ENCODE measurements around the gene ZNF592.
"Not testable (repeated sequence)": the region's sequence is repeated elsewhere in the genome, so short reads cannot be mapped to it uniquely, and the experiment has no call there.

The ZNF592 gene

GRCh38 chr15:84748274-84749110 lies at the start of gene ZNF592:
Gene ZNF592 (plus strand): TSS chr15:84748592. CDS start chr15:84782676, 34,084 bp downstream.
- no peak for DNase-seq

GRCh38 chr15:84699538-84700191 lies 48.7 kb upstream of the ZNF592 start:
- no peak for DNase-seq

- DNase-seq = no peak
Measured at GRCh38 chr15:84702961-84703482, 45.4 kb upstream of the ZNF592 start.

- no peak for DNase-seq
Measured at GRCh38 chr15:84703808-84704207, 44.6 kb upstream of the ZNF592 start.

GRCh38 chr15:84714372-84714771 lies 34.0 kb upstream of the ZNF592 start:
- no peak for DNase-seq

- DNase-seq = no peak
Measured at GRCh38 chr15:84714821-84715220, 33.6 kb upstream of the ZNF592 start.

- DNase-seq = no peak
Measured at GRCh38 chr15:84715441-84716035, 32.9 kb upstream of the ZNF592 start.

- peak; percentile 73 for DNase-seq
Measured at GRCh38 chr15:84716036-84716732, 32.2 kb upstream of the ZNF592 start, which contains the start of gene SEC11A. Gene SEC11A (minus strand): TSS chr15:84716139. CDS start chr15:84716075, 64 bp downstream.

- no peak for DNase-seq
Measured at GRCh38 chr15:84721371-84721770, 27.0 kb upstream of the ZNF592 start.

- DNase-seq = no peak
Measured at GRCh38 chr15:84722628-84723027, 25.8 kb upstream of the ZNF592 start.

- DNase-seq = no peak
Measured at GRCh38 chr15:84725001-84725491, 23.3 kb upstream of the ZNF592 start.

GRCh38 chr15:84727429-84727828 lies 21.0 kb upstream of the ZNF592 start:
- no peak for DNase-seq

- DNase-seq = no peak
Measured at GRCh38 chr15:84731774-84732173, 16.6 kb upstream of the ZNF592 start.

GRCh38 chr15:84734794-84735479 lies 13.5 kb upstream of the ZNF592 start:
- no peak for DNase-seq

- not testable (repeated sequence) for DNase-seq
Measured at GRCh38 chr15:84735480-84736061, 12.8 kb upstream of the ZNF592 start.

GRCh38 chr15:84736375-84736774 lies 12.0 kb upstream of the ZNF592 start:
- no peak for DNase-seq

- no peak for DNase-seq
Measured at GRCh38 chr15:84737005-84737404, 11.4 kb upstream of the ZNF592 start.

- DNase-seq = no peak
Measured at GRCh38 chr15:84740691-84741090, 7.7 kb upstream of the ZNF592 start.

GRCh38 chr15:84741121-84741520 lies 7.3 kb upstream of the ZNF592 start:
- no peak for DNase-seq

- DNase-seq = no peak
Measured at GRCh38 chr15:84747416-84748273, 747 bp upstream of the ZNF592 start.
